ENCODE results near the gene IQCN.

- TF ChIP-seq EZH2 (IDR thresholded peaks at IDR 0.05; ENCODE audit: low read length, missing control alignments) (no peak), CTCF (conservative IDR thresholded peaks at IDR 0.05 in 1 of 2, IDR thresholded peaks at IDR 0.05 in 1 of 2; ENCODE audit: low read depth in 1 of 2, low read length in 2 of 2) (no peak)
These were observed 36.1 kb upstream of the IQCN start for GRCh38 chr19:18310118-18310909.
